GM23248 (cell line): ENCODE data around the gene PDE6B. TPM values are rescaled to one million over a fixed set of nuclear protein-coding genes. Genes with fewer than 3 reads are reported as not detected.

Source experiments
- DNase-seq: peaks from one replicate; pipeline ENCODE4 v3.0.0-alpha.2; 2015
- H2AFZ ChIP-seq: fragments of 200-600 bp; sonication (generic); 2 replicates; pipeline ENCODE4 v1.6.1; 2016; ENCODE audit warnings: antibody characterized with exemption
- H3F3A ChIP-seq: fragments of 200-600 bp; sonication (generic); 2 replicates; pipeline ENCODE4 v1.6.1; 2016; ENCODE audit warnings: mild to moderate bottlenecking, antibody characterized with exemption, mixed run types; ENCODE audit not compliant: insufficient read depth
- H3K27ac ChIP-seq: fragments of 200-600 bp; sonication (generic); 2 replicates; pipeline ENCODE4 v1.5.1; 2016; ENCODE audit warnings: mild to moderate bottlenecking
- H3K27me3 ChIP-seq: fragments of 200-600 bp; sonication (generic); replicated peaks from 2 replicates; pipeline ENCODE4 v1.6.1; 2016; ENCODE audit warnings: mild to moderate bottlenecking; ENCODE audit not compliant: insufficient read depth
- H3K36me3 ChIP-seq: fragments of 200-600 bp; sonication (generic); 2 replicates; pipeline ENCODE4 v1.6.1; 2016; ENCODE audit warnings: low read depth, mild to moderate bottlenecking
- H3K4me1 ChIP-seq: fragments of 200-600 bp; sonication (generic); 2 replicates; pipeline ENCODE4 v1.6.1; 2016; ENCODE audit warnings: mild to moderate bottlenecking; ENCODE audit not compliant: insufficient read depth
- H3K4me2 ChIP-seq: fragments of 200-600 bp; sonication (generic); one replicate; pipeline ENCODE4 v1.6.1; 2016; ENCODE audit warnings: mild to moderate bottlenecking; ENCODE audit not compliant: unreplicated experiment
- H3K4me3 ChIP-seq: fragments of 200-600 bp; sonication (generic); 2 replicates; pipeline ENCODE4 v1.5.1; 2016; ENCODE audit warnings: mild to moderate bottlenecking
- H3K79me2 ChIP-seq: fragments of 200-600 bp; sonication (generic); 2 replicates; pipeline ENCODE4 v1.6.1; 2016; ENCODE audit warnings: mild to moderate bottlenecking; ENCODE audit not compliant: insufficient read depth
- H3K9ac ChIP-seq: fragments of 200-600 bp; sonication (generic); 2 replicates; pipeline ENCODE4 v1.6.1; 2016; ENCODE audit warnings: mild to moderate bottlenecking
- H3K9me2 ChIP-seq: fragments of 200-600 bp; sonication (generic); 2 replicates; pipeline ENCODE4 v1.6.1; 2016; ENCODE audit warnings: mixed run types, mild to moderate bottlenecking, moderate library complexity; ENCODE audit not compliant: insufficient read depth
- H3K9me3 ChIP-seq: fragments of 200-600 bp; sonication (generic); one replicate; pipeline ENCODE4 v1.6.1; 2017; ENCODE audit warnings: low read depth
- H4K20me1 ChIP-seq: fragments of 200-600 bp; sonication (generic); 2 replicates; pipeline ENCODE4 v1.6.0; 2016; ENCODE audit not compliant: insufficient read depth
- EZH2 ChIP-seq: fragments of 200-600 bp; sonication (generic); IDR thresholded peaks from 2 replicates; pipeline ENCODE4 v1.6.1; 2018; ENCODE audit warnings: antibody characterized with exemption, mild to moderate bottlenecking; ENCODE audit not compliant: insufficient read depth, poor library complexity, severe bottlenecking
- EZH2phosphoT487 ChIP-seq: fragments of 200-600 bp; sonication (generic); IDR thresholded peaks from 2 replicates; pipeline ENCODE4 v1.6.1; 2018; ENCODE audit warnings: antibody characterized with exemption, moderate library complexity, mild to moderate bottlenecking, low read depth; ENCODE audit not compliant: insufficient read depth
- WGBS, 2 experiments: methylation state at CpG; one replicate each; pipeline ENCODE4 v1.1.6; 2015 to 2017; ENCODE audit warnings: low lambda C conversion rate in 2 of 2, low coverage in 1 of 2; ENCODE audit errors: missing lambda C conversion rate in 2 of 2; 5-methylcytosine and 5-hydroxymethylcytosine counted together
- in situ Hi-C: fragments of 300-500 bp; cut with MboI; formaldehyde crosslinking; loops from 2 replicates; pipeline ENCODE4 v1.15.0; 2020
- polyA plus RNA-seq: library from polyadenylated mRNA; unstranded; fragments of >200 nt; fragmentation: Nextera tagmentation; extraction: Ambion mirVana; gene quantifications from 2 replicates; pipeline ENCODE4 v1.2.1, GENCODE V29; 2016
- total RNA-seq: library from RNA; depleted of rRNA; stranded (reverse); fragments of >200 nt; shearing (Covaris generic); gene quantifications from 2 replicates; pipeline ENCODE4 v1.2.3, GENCODE V29; 2014

PDE6B gene
- total and polyA plus RNA-seq, 2 experiments from 2014 or later, result 0.11 TPM; not detected in 1

DNA sequence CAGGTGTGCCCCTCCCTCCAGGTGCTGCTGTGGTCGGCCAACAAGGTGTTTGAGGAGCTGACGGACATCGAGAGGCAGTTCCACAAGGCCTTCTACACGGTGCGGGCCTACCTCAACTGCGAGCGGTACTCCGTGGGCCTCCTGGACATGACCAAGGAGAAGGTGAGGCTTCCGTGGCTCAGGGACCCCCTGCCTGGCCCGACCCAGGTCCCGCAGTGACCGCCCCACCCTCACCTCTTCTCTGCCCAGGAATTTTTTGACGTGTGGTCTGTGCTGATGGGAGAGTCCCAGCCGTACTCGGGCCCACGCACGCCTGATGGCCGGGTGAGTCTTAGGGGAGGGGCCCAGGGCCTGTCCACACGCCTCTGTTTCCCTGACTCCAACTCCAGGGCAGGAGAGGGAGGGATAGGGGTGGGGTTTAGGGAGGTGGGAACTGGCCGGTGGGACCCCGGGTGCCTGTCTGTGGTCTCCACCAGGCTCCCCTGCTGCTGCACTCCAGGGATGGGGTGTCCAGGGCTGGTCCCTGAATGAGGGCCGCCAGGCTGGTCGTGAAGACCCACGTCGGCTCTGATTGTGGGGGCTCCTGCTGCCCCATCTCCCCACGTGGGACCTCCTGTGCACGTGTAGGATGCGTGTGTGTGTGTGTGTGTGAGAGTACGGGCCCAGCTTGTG, 28.6 kb downstream of the PDE6B start:
- H3K36me3 ChIP-seq, result no peaks in the 10 kb centered on the region
- H4K20me1 ChIP-seq, result no peaks in the 10 kb centered on the region
- H3K27ac ChIP-seq, result no peak overlapping the region
- DNase-seq, result no peak
- H3K79me2 ChIP-seq, result no peaks in the 10 kb centered on the region
- no peaks in the 10 kb centered on the region for H3K27me3 ChIP-seq
- H3F3A ChIP-seq, result no peaks in the 10 kb centered on the region
- TF ChIP-seq EZH2 (no peak), EZH2phosphoT487 (no peak)
- no peaks in the 10 kb centered on the region for H3K9me2 ChIP-seq
- no peak overlapping the region for H3K4me3 ChIP-seq
- H3K4me2 ChIP-seq, result no peak overlapping the region
- 63 to 68% methylated on average over 26 to 29 of the region's 29 CpGs for WGBS, 2 experiments
- H3K9me3 ChIP-seq, result no peaks in the 10 kb centered on the region
- H3K9ac ChIP-seq, result no peak overlapping the region
- H2AFZ ChIP-seq, result no peak overlapping the region
- in situ Hi-C loops, result no loop called here
- no peaks in the 10 kb centered on the region for H3K4me1 ChIP-seq

- DNase-seq, result no peak
- H3K9me3 ChIP-seq, result no peaks in the 10 kb centered on the region
- H2AFZ ChIP-seq, result no peak overlapping the region
- H3K27me3 ChIP-seq, result no peaks in the 10 kb centered on the region
- H3K4me1 ChIP-seq, result no peaks in the 10 kb centered on the region
- no peaks in the 10 kb centered on the region for H3K79me2 ChIP-seq
- no peak overlapping the region for H3K4me3 ChIP-seq
- H3K9ac ChIP-seq, result no peak overlapping the region
- TF ChIP-seq EZH2phosphoT487 (no peak), EZH2 (no peak)
- no peak overlapping the region for H3K4me2 ChIP-seq
- no peaks in the 10 kb centered on the region for H3K9me2 ChIP-seq
- 89% methylated on average over 17 of the region's 17 CpGs for WGBS, 2 experiments
- H3K27ac ChIP-seq, result no peak overlapping the region
- in situ Hi-C loops, result no loop called here
- no peaks in the 10 kb centered on the region for H3K36me3 ChIP-seq
- H4K20me1 ChIP-seq, result no peaks in the 10 kb centered on the region
- H3F3A ChIP-seq, result no peaks in the 10 kb centered on the region
Observed at GRCh38 chr4:654503-654845, 29.1 kb downstream of the PDE6B start.

DNA sequence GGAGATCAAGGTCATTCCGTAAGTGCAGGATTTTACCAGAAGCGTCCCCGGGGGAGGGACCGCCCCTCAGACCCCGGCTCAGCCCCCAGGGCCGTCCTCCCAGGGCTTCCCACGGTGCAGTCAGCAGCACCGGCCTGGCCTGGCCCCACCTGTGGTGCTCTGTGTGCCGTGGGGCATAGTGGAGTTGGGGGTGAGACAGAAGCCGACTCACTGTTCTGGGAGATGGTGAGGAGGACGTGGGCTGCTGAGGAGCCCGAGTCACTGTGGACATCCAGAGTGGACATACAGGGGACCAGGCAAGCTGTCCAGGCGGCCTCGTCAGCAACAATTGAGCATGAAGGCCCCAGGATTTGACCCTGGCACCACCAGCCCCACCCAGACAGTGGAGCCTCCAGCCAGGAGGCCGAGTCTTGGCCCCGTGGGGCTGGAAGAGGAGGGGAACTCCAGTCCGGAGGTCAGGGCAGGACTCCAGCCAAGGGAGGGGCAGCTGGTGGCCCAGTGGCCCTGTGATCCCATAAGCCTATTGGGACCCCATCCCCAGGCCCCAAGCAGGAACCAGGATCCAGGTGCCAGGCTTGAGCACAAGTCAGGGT, 29.6 kb downstream of the PDE6B start:
- DNase-seq, result no peak

GRCh38 chr4:655464-656151, 30.2 kb downstream of the PDE6B start:
- Histone ChIP-seq H3F3A (no peaks in the 10 kb centered on the region), H3K9ac (no peak overlapping the region), H3K4me1 (no peaks in the 10 kb centered on the region), H3K36me3 (no peaks in the 10 kb centered on the region), H3K9me2 (no peaks in the 10 kb centered on the region), H3K27ac (no peak overlapping the region), H4K20me1 (no peaks in the 10 kb centered on the region), H3K79me2 (no peaks in the 10 kb centered on the region), H3K9me3 (no peaks in the 10 kb centered on the region), H3K4me2 (no peak overlapping the region), H2AFZ (no peak overlapping the region), H3K27me3 (no peaks in the 10 kb centered on the region), H3K4me3 (no peak overlapping the region)
- in situ Hi-C loops, result no loop called here
- TF ChIP-seq EZH2phosphoT487 (no peak), EZH2 (no peak)
- no peak for DNase-seq
- WGBS, 2 experiments, result 29 to 31% methylated on average over 26 of the region's 26 CpGs

More for the DNA sequence above, 29.6 kb downstream of the PDE6B start:
- Histone ChIP-seq H3K4me2 (no peak overlapping the region), H3K4me1 (no peaks in the 10 kb centered on the region), H3K9me3 (no peaks in the 10 kb centered on the region), H3K79me2 (no peaks in the 10 kb centered on the region), H2AFZ (no peak overlapping the region), H4K20me1 (no peaks in the 10 kb centered on the region), H3K36me3 (no peaks in the 10 kb centered on the region), H3K27ac (no peak overlapping the region), H3K9me2 (no peaks in the 10 kb centered on the region), H3K27me3 (no peaks in the 10 kb centered on the region), H3F3A (no peaks in the 10 kb centered on the region), H3K4me3 (no peak overlapping the region), H3K9ac (no peak overlapping the region)
- in situ Hi-C loops, result no loop called here
- no peak for TF ChIP-seq EZH2phosphoT487
- TF ChIP-seq EZH2, result no peak
- 26 to 29% methylated on average over 17 of the region's 17 CpGs for WGBS, 2 experiments
